ENCODE data around the gene SRRM3. TPM values are rescaled to one million over a fixed set of nuclear protein-coding genes. Genes with fewer than 3 reads are reported as not detected.
A peak's percentile ranks its signal among the peaks of the same experiment; 100 is the strongest.

The SRRM3 gene
- total and polyA plus RNA-seq, 9 of the 15 experiments (the other 6 are each of a cell fraction or from before 2014, with no cell fraction given), result 0.04 to 0.91 (median 0.46) TPM; not detected in 2

GRCh38 chr7:76318488-76319353, 117.0 kb downstream of the SRRM3 start (continued):
- TF ChIP-seq MNT (conservative IDR thresholded peaks at IDR 0.05) (peak in 1 of 2 experiments; percentile 31; a peak in 1 of 4 replicates), ESRRA (IDR thresholded peaks at IDR 0.05; ENCODE audit: borderline replicate concordance, low read depth) (peak; percentile 98), POLR3G (IDR thresholded peaks at IDR 0.05; ENCODE audit: extremely low read depth, insufficient read length, insufficient replicate concordance) (no peak), CREM (IDR thresholded peaks at IDR 0.05; ENCODE audit: low read depth) (peak; percentile 59), ZNF143 (CRISPR knock-in tag; IDR thresholded peaks at IDR 0.05) (0 out of 2 replicates have a peak, but pooled peaks have one; percentile 40), CXXC5 (CRISPR knock-in tag; IDR thresholded peaks at IDR 0.05) (no peak), TEAD4 (IDR thresholded peaks at IDR 0.05; ENCODE audit: low read length) (peak; percentile 65), TEAD4 (CRISPR knock-in tag; IDR thresholded peaks at IDR 0.05; ENCODE audit: borderline replicate concordance) (no peak), CLOCK (CRISPR knock-in tag; IDR thresholded peaks at IDR 0.05; ENCODE audit: borderline replicate concordance) (no peak), DACH1 (IDR thresholded peaks at IDR 0.05; ENCODE audit: partially characterized antibody) (peak; percentile 37), KDM1A (IDR thresholded peaks at IDR 0.05) (0 out of 4 replicates have a peak, but pooled peaks have one; percentile 12 to 20)

Measured in K562 (cell line).